Panc1 (cell line): ENCODE results near the gene MAP2K5.

Experiments used
- CTCF ChIP-seq: fragments of 450-650 bp; IDR thresholded peaks from 2 replicates; pipeline ENCODE4 v1.5.1; 2017; ENCODE audit warnings: mild to moderate bottlenecking
- POLR2AphosphoS5 ChIP-seq: IDR thresholded peaks from 2 replicates; pipeline ENCODE4 v1.6.1; 2012; ENCODE audit warnings: mild to moderate bottlenecking, low read depth, low read length, moderate library complexity

DNA sequence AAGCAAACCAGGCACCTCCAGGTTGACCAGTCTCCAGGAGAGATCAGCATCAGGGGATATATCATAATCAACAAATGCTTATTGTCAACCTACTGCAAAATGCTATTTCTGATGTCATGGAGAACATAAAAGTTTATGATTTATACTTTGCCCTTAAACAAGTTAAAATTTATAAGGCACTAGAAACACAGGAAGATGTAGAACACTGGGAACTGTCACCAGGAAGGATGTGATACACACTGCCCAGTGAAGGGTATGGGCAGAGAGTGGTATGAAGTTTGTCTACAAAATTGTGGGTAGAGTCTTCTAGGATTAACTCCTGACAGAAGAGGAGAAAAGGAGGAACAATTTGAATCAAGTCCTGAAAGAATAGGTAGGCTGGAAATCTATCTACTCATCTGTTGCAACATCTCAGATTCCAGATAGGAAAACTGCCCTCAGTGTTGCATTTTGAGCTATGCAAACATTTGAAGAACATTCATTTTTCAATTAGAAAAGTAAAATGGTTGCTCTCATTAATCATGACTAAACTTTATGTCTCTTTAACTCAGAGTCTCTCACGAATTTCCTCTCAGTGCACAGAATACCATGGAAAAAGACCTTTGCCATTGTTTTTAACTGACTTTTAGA is 176.9 kb downstream of the MAP2K5 start:
- TF ChIP-seq CTCF, result no peak
- no peak for TF ChIP-seq POLR2AphosphoS5
